Measurements from ENCODE around the gene MAPK8IP1.

DNA sequence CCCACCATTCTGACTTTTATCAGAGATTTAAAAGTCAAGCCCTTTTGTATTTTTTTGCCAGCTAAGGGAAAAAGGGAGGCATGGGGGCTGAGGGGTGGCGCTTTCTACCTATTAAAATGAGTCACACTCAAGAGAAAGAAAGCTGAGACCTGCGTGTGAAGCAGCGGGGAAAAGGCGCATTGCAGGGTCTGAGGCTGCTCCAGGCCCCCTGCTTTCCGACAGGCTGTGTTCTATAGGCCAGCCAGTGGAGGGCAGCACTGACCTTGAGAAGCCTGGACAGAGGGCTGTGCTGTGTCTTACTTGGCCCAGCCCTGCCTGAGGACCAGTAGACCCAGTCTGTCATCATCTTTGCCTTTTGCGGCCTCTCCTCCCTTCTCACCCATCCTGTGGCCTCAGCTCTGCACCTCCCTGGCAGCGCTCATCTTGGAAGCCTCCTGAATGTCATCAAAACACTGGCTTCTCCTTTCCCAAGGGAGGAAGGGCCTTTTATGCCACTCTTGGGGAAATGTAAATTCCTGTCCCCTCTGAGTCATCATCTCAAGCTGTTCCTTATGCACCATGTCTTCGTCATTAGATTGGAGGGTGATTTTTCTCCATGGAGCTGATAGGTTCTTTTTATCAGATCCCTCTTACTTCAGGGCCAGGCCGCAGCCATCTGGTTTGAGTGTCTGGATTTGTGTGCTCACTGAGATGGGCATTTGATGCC lies 12.6 kb upstream of the MAPK8IP1 start:
- no peak for TF ChIP-seq POLR2A (IDR thresholded peaks at IDR 0.05)
- TF ChIP-seq, protein P1, sequence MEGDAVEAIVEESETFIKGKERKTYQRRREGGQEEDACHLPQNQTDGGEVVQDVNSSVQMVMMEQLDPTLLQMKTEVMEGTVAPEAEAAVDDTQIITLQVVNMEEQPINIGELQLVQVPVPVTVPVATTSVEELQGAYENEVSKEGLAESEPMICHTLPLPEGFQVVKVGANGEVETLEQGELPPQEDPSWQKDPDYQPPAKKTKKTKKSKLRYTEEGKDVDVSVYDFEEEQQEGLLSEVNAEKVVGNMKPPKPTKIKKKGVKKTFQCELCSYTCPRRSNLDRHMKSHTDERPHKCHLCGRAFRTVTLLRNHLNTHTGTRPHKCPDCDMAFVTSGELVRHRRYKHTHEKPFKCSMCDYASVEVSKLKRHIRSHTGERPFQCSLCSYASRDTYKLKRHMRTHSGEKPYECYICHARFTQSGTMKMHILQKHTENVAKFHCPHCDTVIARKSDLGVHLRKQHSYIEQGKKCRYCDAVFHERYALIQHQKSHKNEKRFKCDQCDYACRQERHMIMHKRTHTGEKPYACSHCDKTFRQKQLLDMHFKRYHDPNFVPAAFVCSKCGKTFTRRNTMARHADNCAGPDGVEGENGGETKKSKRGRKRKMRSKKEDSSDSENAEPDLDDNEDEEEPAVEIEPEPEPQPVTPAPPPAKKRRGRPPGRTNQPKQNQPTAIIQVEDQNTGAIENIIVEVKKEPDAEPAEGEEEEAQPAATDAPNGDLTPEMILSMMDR (IDR thresholded peaks at IDR 0.05): peak; percentile 53 to 86 (median 74)

All from adrenal gland (tissue), 5 donors.